LHCN-M2 (cell line): ENCODE measurements around the gene URM1. TPM values are rescaled to one million over a fixed set of nuclear protein-coding genes. Genes with fewer than 3 reads are reported as not detected.
A peak's percentile ranks its signal among the peaks of the same experiment; 100 is the strongest.

Source experiments
- DNase-seq: peaks from one replicate; pipeline ENCODE4 v3.0.0-alpha.2; 2012; ENCODE audit warnings: low read depth
- total RNA-seq: library from RNA; depleted of rRNA; stranded (reverse); fragments of >200 nt; gene quantifications from 2 replicates; pipeline ENCODE4 v1.2.3, GENCODE V29; 2014

Gene URM1
- total RNA-seq, 1 experiment from 2014 or later = 46.4 TPM

- no peak for DNase-seq
Measured at GRCh38 chr9:128349125-128349524, 22.0 kb upstream of the URM1 start.

- DNase-seq = no peak
Measured at GRCh38 chr9:128349772-128350171, 21.4 kb upstream of the URM1 start.

GRCh38 chr9:128355451-128355850, 15.7 kb upstream of the URM1 start:
- no peak for DNase-seq

GRCh38 chr9:128358090-128358489, 13.1 kb upstream of the URM1 start:
- no peak for DNase-seq

- DNase-seq = no peak
Measured at GRCh38 chr9:128358861-128359260, 12.3 kb upstream of the URM1 start.

- DNase-seq = no peak
Measured at GRCh38 chr9:128360826-128361225, 10.3 kb upstream of the URM1 start.

GRCh38 chr9:128361296-128361985, 9.7 kb upstream of the URM1 start:
- DNase-seq = peak; percentile 78

GRCh38 chr9:128361986-128362646, 9.1 kb upstream of the URM1 start:
- peak; percentile 90 for DNase-seq

GRCh38 chr9:128362774-128363173, 8.4 kb upstream of the URM1 start:
- DNase-seq = peak; percentile 48

GRCh38 chr9:128365525-128365924, 5.6 kb upstream of the URM1 start:
- no peak for DNase-seq

- DNase-seq = no peak
Measured at GRCh38 chr9:128369024-128369706, 2.0 kb upstream of the URM1 start.

- no peak for DNase-seq
Measured at GRCh38 chr9:128370367-128370751, 815 bp upstream of the URM1 start.

- DNase-seq = no peak
Measured at GRCh38 chr9:128371630-128372117, 500 bp downstream of the URM1 start.

- no peak for DNase-seq
Measured at GRCh38 chr9:128372188-128372641, 1.0 kb downstream of the URM1 start.

- no peak for DNase-seq
Measured at GRCh38 chr9:128372784-128373183, 1.6 kb downstream of the URM1 start.

GRCh38 chr9:128374221-128374675, 3.1 kb downstream of the URM1 start:
- no peak for DNase-seq

- DNase-seq = no peak
Measured at GRCh38 chr9:128375865-128376264, 4.7 kb downstream of the URM1 start.

GRCh38 chr9:128382261-128382660, 11.1 kb downstream of the URM1 start:
- DNase-seq = no peak

- no peak for DNase-seq
Measured at GRCh38 chr9:128383007-128383753, 12.0 kb downstream of the URM1 start.

GRCh38 chr9:128383791-128384190, 12.6 kb downstream of the URM1 start:
- no peak for DNase-seq

- DNase-seq = no peak
Measured at GRCh38 chr9:128384801-128385495, 13.8 kb downstream of the URM1 start.
